Raji (cell line): ENCODE measurements around the gene PTPRT.

Source experiments
- POLR2A ChIP-seq: IDR thresholded peaks from 2 replicates; pipeline ENCODE4 v1.6.1; 2011; ENCODE audit warnings: low read depth, low read length, control low read depth; ENCODE audit not compliant: insufficient read depth

Gene PTPRT

DNA sequence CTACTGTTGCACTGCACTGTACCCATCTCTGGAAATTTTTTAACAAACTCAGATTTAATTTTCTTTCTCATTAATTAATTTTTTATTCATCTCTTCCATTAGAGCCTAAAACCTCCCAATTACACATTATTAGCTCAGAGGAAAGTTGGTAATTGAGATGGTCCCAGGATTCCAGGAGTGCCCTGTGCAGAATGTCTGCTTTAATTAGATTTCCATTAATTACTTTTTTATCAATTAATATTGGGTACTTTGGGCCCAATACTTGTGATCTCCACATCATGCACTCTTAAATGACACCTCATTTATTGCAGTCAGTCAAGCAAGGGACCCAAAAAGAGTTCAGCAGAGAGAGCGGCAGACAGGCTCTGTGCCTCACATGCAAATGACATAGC lies 232.0 kb downstream of the PTPRT start:
- TF ChIP-seq POLR2A, result no peak

DNA sequence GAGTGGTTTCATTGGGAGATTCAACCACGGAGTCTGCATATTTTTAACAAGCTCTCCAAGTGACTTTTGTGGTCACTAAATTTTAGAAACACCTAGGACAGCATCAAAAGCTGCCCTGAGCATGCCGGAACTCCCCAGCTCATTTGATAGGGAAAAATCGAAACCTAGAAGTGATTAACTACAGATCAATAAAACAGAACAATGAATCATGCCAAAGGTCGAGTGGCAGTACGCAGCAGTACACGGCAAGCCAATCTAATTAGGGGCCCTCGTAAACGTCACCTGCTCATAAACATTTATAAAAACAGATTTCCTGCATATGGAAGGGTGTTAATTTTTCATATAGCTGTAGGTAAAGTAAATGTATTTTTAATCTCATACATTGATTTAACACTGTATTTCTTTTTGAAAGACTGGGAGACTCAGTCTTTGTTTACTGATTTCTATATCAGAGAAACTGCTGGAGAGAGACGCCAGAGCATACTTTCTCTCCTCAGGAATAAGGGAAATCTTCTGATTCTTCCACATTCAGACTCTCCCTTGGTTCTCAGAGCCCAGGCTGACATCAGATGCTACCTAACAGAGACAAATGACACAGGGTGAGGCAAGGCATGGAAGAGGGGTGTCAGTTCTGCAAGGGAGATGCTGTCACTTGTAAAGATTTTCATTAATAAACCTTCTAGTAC lies 232.5 kb downstream of the PTPRT start:
- no peak for TF ChIP-seq POLR2A

DNA sequence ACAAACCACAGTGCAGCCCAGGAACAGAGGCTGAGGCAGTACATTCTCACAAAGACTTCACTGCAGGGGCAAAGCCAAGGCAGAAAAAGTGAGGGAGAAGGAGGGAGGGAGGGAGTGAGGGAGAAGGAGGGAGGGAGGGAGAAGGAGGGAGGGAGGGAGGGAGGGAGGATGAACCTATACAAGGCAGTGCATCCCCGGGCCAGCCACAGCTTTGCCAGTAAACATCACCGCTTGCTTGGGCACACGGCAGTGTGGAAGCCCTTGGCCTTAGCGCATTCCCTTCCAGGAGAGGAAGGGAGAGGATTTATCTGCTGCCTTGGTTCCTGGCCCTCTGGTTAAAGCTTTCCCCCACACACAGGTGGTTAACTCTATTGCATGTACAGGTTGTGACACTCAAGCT lies 234.0 kb downstream of the PTPRT start:
- no peak for TF ChIP-seq POLR2A

DNA sequence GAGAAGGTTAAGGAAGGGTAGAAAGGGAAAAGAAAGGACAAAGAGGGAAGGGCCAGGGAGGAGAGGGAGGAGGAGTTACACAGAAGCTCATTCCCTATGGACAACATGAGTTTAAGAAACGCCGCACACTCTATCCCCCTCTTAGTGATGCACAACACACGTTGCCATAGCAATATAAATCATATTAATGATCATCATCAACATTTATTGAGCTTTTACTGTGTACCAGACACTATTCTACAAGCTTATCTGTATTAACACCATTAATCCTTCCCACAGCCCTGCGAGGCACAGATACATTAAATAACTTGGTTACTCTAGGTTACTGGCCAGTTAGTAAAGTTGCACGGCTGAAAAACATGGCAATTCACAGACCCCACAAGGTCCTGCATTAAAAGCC lies 234.8 kb downstream of the PTPRT start:
- TF ChIP-seq POLR2A, result no peak

DNA sequence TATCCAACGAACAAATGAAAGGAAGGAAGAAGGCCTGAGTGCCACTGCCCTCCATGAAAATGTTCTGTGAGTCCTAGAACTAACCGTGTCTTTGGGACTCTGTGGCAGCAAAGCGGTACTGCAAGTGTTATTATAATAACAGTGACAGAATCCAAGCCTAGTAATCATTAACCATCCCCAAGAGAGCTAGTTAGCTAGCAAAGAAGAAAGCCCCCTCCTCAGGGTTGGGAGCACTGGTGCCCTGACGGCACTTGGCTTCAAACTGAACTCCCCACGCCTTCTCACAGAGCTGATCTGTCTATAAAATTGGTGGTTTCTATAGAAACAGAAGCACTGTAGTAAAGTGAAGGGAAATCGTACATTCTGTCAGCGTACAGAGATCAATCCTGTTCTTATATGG lies 239.8 kb downstream of the PTPRT start:
- TF ChIP-seq POLR2A, result no peak

DNA sequence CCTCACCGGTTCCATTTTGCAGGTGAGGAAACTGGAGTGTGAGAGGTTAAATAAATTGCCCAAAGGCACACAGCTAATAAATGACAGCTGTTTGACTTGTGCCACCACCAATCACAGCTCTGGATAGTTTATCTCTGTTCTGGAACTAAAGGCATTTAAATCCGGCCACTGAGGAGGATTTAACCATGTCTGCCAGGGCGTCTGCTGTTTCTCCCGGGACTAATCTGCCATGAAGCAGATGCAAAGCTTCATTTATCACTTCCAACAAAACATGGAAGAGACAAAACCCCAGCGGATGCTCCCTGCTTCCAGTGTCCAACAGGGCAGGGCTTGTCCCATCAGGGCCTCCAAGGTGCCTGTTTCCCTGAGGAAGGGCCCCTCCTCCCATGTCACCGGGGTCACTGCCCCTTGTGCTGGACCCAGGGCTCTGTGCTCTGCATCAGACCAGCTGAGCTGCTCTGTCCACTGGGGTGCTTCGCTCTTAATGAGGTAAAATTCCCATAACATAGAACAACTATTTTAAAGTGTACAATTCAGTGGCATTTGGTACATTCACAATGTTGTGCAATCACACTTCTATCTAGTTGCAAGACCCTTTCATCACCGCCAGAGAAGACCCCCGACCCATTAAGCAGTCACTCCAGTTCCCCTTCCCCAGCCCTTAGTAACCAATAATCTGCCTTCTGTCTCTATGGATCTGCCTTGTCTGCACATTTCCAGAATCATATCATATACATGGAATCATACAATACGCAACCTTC lies 244.3 kb downstream of the PTPRT start:
- TF ChIP-seq POLR2A, result no peak

DNA sequence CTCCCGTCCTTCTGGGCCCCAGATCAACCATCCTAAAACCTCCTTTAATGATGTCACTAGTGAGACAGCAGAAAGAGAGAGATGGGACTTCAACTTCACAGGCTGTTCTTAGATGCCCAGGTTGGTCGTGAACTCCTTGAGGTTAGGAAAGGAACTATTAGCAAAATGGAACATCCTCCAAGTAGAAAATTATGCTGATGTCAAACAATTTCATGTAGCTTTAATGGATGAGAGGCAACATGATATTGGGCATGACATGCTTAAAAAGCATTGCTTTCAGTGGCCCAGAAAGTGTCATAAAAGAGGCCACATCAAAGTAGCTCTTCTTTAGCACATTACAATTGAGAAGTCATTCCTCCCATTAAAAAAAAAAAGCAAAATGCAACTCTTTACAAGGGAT lies 248.1 kb downstream of the PTPRT start:
- no peak for TF ChIP-seq POLR2A

DNA sequence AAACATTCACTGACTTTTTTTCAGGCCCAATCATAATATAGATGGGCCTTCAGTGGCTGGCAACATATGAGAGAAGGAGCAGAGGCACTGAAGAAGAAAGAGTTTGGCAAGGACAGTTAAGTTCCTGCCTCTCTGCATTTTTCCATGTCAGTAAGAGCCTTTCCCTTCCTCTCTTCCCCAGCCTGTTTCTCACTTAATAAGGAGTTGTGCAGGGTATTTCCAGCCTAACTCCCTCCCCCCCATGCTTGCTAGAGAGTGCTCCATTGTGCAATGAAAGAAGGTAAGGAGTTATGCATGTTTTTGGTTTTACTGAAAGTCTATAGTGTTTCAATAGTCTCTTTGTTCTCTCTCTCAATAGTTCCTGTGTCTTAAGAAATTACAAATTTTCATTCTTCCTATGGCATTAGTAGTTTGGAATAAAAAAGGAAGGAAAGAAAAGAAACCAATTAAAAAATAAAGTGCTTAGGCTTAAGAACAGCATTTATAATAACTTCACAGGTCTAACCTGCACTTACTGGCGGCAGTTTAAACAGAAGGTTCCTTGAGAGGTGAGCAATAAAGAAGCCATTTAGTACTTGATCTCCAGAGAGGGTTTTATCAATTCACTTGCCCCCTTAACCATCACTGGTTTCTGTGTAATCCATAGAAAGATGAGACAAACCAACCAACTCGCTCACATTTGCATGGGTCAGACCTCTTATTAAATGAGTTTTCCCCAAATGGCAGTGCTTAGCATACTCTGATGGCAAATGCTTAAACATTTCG lies 251.1 kb downstream of the PTPRT start:
- no peak for TF ChIP-seq POLR2A

DNA sequence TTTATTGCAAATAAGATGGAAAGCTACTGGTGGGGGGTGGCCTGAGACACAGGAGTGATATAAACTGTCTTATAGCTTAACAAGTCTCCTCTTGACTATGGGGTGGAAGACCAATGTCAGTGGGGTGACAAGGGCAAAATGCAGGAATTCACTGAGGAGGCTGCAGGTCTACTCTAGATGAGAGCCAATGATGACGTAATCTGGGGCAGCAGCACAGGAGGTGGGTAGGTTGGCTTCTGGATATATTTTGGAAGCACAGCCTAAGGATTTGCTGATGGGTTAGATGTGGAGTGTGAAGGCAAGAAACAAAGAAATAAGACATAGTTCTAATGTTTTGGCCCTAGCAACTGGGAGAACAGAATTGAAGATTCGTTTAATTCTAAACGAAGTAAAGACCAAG lies 253.2 kb downstream of the PTPRT start:
- no peak for TF ChIP-seq POLR2A

DNA sequence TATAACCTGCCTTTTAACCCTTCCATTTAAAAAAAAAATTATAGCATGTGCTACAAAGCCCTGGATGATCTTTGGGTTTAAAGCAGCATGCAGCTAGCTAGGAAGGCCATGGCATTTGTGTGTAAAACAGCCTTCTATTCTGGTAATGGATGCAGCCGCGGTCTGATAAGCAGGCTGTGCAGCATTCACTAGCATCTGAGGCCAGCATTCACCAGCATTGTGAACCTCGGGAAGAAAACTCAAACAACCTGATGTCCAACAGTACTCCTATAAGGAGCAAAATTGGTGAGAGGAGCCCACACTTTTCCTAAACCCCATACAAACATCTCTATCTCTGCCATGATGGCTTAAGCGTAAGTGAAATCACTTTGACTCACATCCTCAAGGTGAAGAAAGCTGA lies 265.5 kb downstream of the PTPRT start:
- TF ChIP-seq POLR2A, result no peak

DNA sequence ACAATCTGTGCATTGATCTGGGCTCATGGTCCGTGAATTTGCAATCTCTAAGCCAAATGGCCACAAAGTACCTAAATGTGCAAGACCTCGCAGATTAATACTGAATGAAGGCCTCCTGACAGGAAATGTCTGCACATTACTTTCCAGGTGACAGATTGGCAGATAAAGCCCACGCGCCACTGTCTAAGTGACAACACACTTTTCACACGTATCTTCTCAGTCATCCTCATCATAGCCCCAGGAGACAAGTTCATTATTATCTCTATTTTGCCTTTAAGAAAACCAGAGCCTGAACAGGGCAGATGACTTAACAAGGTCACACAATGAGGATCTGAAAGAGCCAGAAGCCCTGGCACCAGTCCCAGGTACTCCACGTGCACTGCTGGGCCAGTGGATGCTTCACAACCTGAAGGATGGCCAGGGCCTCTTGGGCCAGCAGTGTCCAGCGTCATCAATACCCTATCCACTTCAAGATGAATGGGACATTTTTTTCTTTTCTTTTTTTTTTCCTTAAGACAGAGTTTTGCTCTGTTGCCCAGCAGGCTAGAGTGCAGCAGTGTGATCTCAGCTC lies 266.3 kb downstream of the PTPRT start:
- TF ChIP-seq POLR2A, result no peak

DNA sequence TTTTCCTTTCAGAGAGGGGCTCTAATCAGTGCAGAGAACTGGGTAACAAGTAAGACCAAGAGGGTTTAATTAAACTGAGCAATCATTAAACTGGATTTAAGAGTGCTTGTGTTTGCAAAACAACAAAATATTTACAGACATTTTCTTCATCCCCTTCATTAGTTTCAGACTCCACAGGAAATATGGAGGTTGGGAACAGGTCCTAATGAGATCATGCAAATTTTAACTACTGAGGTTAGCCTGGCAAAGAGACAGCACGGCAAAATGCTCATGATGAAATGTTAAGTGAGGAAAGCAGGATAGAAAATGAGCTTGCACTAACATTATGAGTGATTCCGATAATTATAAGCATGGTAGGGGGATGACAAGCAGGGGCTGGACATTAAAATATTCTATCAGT lies 268.9 kb downstream of the PTPRT start:
- TF ChIP-seq POLR2A, result no peak

DNA sequence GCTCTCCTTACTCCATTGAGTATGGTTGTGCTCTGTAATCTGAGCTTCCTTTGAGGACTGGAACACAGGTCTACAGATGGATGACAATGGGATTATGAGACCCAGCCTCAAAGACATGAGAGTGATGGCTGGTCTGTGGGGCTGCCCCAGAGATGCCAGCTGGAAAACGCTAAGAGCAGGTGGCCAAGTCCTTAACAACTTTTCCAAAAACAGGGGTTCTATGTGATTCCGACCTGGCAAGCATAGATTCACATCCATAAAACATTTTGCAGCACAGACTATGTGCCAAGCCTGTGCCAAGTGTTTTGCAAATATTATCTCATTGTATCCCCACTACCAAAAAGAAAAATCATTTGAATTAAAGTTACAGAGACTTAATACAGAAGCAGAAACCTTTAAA lies 270.4 kb downstream of the PTPRT start:
- no peak for TF ChIP-seq POLR2A

DNA sequence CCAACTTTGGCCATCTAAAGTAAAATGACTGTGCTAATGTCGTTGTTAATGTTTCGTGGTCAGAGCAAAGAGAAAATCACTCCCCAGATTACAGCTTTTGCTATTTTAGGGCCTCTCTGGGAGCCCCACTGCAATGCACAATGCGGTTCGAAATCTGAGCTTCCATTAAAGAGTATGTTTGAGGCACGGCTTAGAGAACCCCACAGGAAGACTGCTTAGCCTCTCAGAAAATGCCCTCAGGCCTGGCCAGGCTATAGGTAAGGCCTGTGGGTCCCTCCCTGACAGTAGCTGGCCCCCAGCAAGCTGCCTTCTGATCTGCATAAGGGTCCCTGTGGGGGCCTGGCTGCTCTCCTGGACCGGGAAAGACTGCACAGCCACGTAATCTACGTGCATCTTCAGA lies 274.6 kb downstream of the PTPRT start:
- no peak for TF ChIP-seq POLR2A

DNA sequence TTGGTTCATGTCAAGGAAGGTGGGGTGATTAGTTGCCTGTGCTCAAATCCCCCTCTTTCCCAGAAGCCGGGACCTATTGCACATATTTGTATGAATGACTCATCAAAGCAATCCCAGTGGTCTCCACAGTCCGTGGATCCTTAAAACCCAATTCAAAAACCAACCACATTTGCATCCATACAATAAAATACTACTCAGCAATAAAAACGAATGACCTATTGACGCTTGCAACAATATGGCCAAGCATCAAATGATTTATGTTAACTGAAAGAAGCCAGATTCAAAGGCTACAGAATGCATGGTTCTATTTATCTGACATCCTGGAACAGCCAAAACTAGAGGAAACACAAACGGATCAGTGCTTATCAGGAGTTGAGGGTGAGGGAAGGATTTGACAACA lies 275.4 kb downstream of the PTPRT start:
- no peak for TF ChIP-seq POLR2A

DNA sequence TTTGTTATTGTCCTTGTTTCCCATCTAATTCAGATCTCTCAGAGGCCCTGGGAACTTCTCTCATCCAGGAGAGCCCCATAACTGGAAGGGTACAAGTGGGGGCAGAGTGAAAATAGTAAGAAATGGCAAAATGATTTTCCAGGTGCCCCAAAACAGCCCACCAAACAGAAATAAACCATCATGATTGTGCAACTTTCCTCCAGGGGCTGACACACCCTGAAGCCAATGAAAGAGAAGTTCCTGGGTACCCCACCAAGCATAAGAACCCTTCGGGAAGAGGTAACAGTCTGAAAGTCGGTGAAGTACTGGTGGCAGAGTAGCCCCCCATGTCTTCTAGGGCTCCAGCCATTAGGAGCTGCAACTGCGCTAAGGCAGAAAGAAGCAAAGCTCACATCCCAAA lies 282.0 kb downstream of the PTPRT start:
- TF ChIP-seq POLR2A, result no peak

DNA sequence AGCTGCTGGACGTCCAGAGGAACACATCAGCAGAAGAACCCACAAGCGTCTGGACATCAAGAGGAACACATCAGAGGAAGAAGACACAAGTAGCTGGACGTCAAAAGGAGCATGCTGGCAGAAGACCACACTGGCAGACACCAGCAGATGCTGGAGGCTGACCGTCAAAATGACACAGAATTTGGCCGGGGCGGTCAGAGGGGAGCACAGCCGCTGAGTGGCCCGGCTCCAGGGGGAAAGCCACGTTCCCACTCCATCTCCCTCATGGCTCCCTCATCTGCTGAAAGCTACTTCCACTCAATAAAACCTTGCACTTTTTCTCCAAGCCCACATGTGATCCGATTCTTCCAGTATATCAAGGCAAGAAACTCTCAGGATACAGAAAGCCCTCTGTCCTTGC lies 283.6 kb downstream of the PTPRT start:
- no peak for TF ChIP-seq POLR2A

DNA sequence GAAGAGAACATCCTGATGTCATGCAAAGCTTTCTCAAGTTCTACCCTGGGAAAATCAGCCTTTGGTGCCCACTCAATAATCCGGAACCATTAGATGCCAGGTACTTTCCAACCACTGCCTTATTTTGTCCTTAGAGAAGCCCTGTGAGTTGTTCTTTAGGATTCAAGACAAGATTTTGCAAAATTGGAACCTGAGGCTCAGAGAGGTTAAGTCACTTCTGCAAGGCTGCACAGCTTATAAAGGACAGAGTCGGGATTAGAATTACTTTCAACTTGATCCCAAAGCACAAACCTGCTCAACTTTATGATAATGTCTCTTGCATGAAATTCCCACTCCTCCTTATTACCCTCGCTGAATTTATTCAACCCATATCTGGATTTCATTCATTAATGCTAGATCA lies 287.2 kb downstream of the PTPRT start:
- no peak for TF ChIP-seq POLR2A
